Neuronal stem cell (in vitro differentiated cells): ENCODE data around the gene STMN3.

Experiments
- DNase-seq: peaks from one replicate; pipeline ENCODE4 v3.0.0-alpha.2; 2013; ENCODE audit warnings: low spot score
- H2AFZ ChIP-seq: one replicate; pipeline ENCODE4 v1.6.1; 2013; ENCODE audit warnings: mild to moderate bottlenecking, low read length, inconsistent platforms
- H2AK5ac ChIP-seq: 2 replicates; pipeline ENCODE4 v1.6.1; 2013; ENCODE audit warnings: low read depth, mild to moderate bottlenecking, inconsistent platforms, low read length, moderate library complexity, mixed read lengths
- H2BK120ac ChIP-seq: 2 replicates; pipeline ENCODE4 v1.6.1; 2013; ENCODE audit warnings: low read depth, mild to moderate bottlenecking, inconsistent platforms, low read length, moderate library complexity, mixed read lengths
- H2BK12ac ChIP-seq: one replicate; pipeline ENCODE4 v1.6.1; 2013; ENCODE audit warnings: low read length, inconsistent platforms
- H2BK15ac ChIP-seq: 2 replicates; pipeline ENCODE4 v1.6.1; 2013; ENCODE audit warnings: mild to moderate bottlenecking, low read length, inconsistent platforms, mixed read lengths
- H2BK5ac ChIP-seq: one replicate; pipeline ENCODE4 v1.6.1; 2013; ENCODE audit warnings: inconsistent platforms, mild to moderate bottlenecking, low read length, moderate library complexity
- H3K14ac ChIP-seq: one replicate; pipeline ENCODE4 v1.6.1; 2013; ENCODE audit warnings: low read length, inconsistent platforms
- H3K18ac ChIP-seq: 2 replicates; pipeline ENCODE4 v1.6.1; 2013; ENCODE audit warnings: low read length, inconsistent platforms
- H3K23ac ChIP-seq: 2 replicates; pipeline ENCODE4 v1.6.1; 2013; ENCODE audit warnings: low read depth, mild to moderate bottlenecking, mixed read lengths, low read length, inconsistent platforms; ENCODE audit not compliant: poor library complexity
- H3K27ac ChIP-seq: replicated peaks from 3 replicates; pipeline ENCODE4 v1.5.1; 2013; ENCODE audit warnings: low read length, inconsistent platforms
- H3K27me3 ChIP-seq, 3 experiments: 2 replicates each; pipeline ENCODE4 v1.6.1; 2013; ENCODE audit warnings: low read length in 3 of 3, mild to moderate bottlenecking in 2 of 3, inconsistent platforms in 1 of 3, low read depth in 1 of 3, mixed read lengths in 1 of 3, moderate library complexity in 1 of 3; ENCODE audit not compliant: control insufficient read depth in 3 of 3, insufficient read depth in 3 of 3
- H3K36me3 ChIP-seq, 2 donors: replicated peaks in 1 of 2; 2 replicates each; pipeline ENCODE4 v1.6.1; 2013; ENCODE audit warnings: low read length in 2 of 2; ENCODE audit not compliant: control insufficient read depth in 2 of 2, insufficient read depth in 2 of 2
- H3K4ac ChIP-seq: 2 replicates; pipeline ENCODE4 v1.6.1; 2013; ENCODE audit warnings: inconsistent platforms, mild to moderate bottlenecking, low read length, moderate library complexity
- H3K4me1 ChIP-seq, 2 donors: 1 replicate in 1 of 2; 2 replicates in 1 of 2; pipeline ENCODE4 v1.6.1; 2013; ENCODE audit warnings: low read length in 2 of 2, low read depth in 1 of 2; ENCODE audit not compliant: control insufficient read depth in 2 of 2, insufficient read depth in 1 of 2
- H3K4me2 ChIP-seq: one replicate; pipeline ENCODE4 v1.6.1; 2013; ENCODE audit warnings: mild to moderate bottlenecking, low read length, inconsistent platforms; ENCODE audit not compliant: insufficient read depth, poor library complexity, severe bottlenecking
- H3K4me3 ChIP-seq, 2 donors: 2 replicates each; pipeline ENCODE4 v1.5.1; 2013; ENCODE audit warnings: low read length in 2 of 2, mild to moderate bottlenecking in 2 of 2, inconsistent platforms in 1 of 2, moderate library complexity in 1 of 2
- H3K79me1 ChIP-seq: one replicate; pipeline ENCODE4 v1.6.1; 2013; ENCODE audit warnings: low read depth, mild to moderate bottlenecking, inconsistent platforms, low read length, moderate library complexity
- H3K9ac ChIP-seq: one replicate; pipeline ENCODE4 v1.6.1; 2013; ENCODE audit warnings: mild to moderate bottlenecking, low read depth, low read length, inconsistent platforms; ENCODE audit not compliant: poor library complexity
- H3K9me3 ChIP-seq, 2 donors: replicated peaks in 1 of 2; 2 replicates each; pipeline versions ENCODE3 to v1.6.1; 2013; ENCODE audit warnings: low read length in 2 of 2, mild to moderate bottlenecking in 2 of 2, inconsistent platforms in 1 of 2, low read depth in 1 of 2, mixed read lengths in 1 of 2, moderate library complexity in 1 of 2; ENCODE audit not compliant: control insufficient read depth in 2 of 2, insufficient read depth in 1 of 2
- H4K8ac ChIP-seq: one replicate; pipeline ENCODE4 v1.6.1; 2013; ENCODE audit warnings: low read depth, mild to moderate bottlenecking, inconsistent platforms, low read length, moderate library complexity
- H4K91ac ChIP-seq: one replicate; pipeline ENCODE4 v1.6.1; 2013; ENCODE audit warnings: low read length, low read depth, mild to moderate bottlenecking, inconsistent platforms; ENCODE audit not compliant: poor library complexity
- WGBS, 2 donors: extraction: QIAGEN DNeasy Blood & Tissue Kit; methylation state at CpG; one replicate each; pipeline ENCODE4 v1.1.7; 2013; ENCODE audit warnings: missing lambda C conversion rate in 2 of 2, mixed read lengths in 1 of 2; ENCODE audit not compliant: insufficient read length in 2 of 2, insufficient replicate concordance in 1 of 2; ENCODE audit errors: extremely low coverage in 2 of 2; 5-methylcytosine and 5-hydroxymethylcytosine counted together

Gene STMN3

GRCh38 chr20:63695424-63696305 lies 42.4 kb upstream of the STMN3 start:
- Histone ChIP-seq H3K79me1 (peaks cover 6% of the 10 kb centered on the region), H3K14ac (peak overlapping the region; percentile 71), H3K18ac (peak overlapping the region; percentile 48), H2BK15ac (no peak overlapping the region), H2AK5ac (peak overlapping the region; percentile 56), H4K91ac (peak overlapping the region; percentile 53), H3K4me2 (no peak overlapping the region), H2BK5ac (no peak overlapping the region), H3K36me3 (peaks cover 0 to 47% of the 10 kb centered on the region in 2 donors), H3K23ac (peak overlapping the region; percentile 100), H3K4me3 (no peak overlapping the region), H3K9ac (no peak overlapping the region), H2BK12ac (peak overlapping the region; percentile 1), H3K27me3 (no peaks in the 10 kb centered on the region), H3K9me3 (peaks cover 0 to 2% of the 10 kb centered on the region in 2 donors), H2AFZ (no peak overlapping the region), H3K4ac (no peak overlapping the region), H3K27ac (no peak overlapping the region), H4K8ac (no peak overlapping the region), H2BK120ac (no peak overlapping the region), H3K4me1 (peaks cover 7 to 14% of the 10 kb centered on the region in 2 donors)
- WGBS, 2 donors, result no CpG with 5 or more reads among the region's 25 CpGs
- no peak for DNase-seq

DNA sequence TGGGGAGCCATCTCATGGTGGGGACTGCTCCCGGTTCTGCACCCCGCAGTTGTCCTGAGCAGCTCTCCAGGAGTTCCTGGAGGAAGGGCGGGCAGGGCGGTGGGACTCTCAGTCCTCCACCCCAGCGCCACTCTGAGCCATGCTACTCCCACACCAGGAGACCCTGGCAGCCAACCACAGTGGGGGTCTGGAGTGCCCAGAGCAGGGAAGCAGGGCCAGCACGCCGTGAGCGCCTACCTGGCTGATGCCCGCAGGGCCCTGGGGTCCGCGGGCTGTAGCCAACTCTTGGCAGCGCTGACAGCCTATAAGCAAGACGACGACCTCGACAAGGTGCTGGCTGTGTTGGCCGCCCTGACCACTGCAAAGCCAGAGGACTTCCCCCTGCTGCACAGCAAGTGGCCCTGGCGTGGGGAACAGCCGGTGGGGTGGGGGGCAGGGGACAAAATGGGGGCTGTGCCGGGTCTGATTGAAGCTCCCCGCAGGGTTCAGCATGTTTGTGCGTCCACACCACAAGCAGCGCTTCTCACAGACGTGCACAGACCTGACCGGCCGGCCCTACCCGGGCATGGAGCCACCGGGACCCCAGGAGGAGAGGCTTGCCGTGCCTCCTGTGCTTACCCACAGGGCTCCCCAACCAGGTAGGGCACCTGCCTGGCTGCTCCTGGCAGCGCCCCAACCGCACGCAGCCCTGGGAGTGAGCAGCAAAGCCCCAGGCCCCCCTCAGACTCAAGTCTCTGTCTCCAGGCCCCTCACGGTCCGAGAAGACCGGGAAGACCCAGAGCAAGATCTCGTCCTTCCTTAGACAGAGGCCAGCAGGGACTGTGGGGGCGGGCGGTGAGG lies 41.6 kb upstream of the STMN3 start:
- DNase-seq, result no peak
- Histone ChIP-seq H3K4me2 (no peak overlapping the region), H4K91ac (no peak overlapping the region), H2BK120ac (no peak overlapping the region), H3K23ac (peak overlapping the region; percentile 89), H3K9ac (no peak overlapping the region), H2AFZ (no peak overlapping the region), H4K8ac (no peak overlapping the region), H3K27ac (no peak overlapping the region), H3K4ac (no peak overlapping the region), H3K36me3 (peaks cover 0 to 47% of the 10 kb centered on the region in 2 donors), H2BK5ac (no peak overlapping the region), H2AK5ac (peak overlapping the region; percentile 56), H3K79me1 (peaks cover 6% of the 10 kb centered on the region), H3K4me1 (peaks cover 6 to 14% of the 10 kb centered on the region in 2 donors), H3K27me3 (no peaks in the 10 kb centered on the region), H3K18ac (no peak overlapping the region), H3K14ac (no peak overlapping the region), H3K9me3 (peaks cover 0 to 2% of the 10 kb centered on the region in 2 donors), H2BK12ac (peak overlapping the region; percentile 1), H2BK15ac (no peak overlapping the region), H3K4me3 (no peak overlapping the region)
- WGBS, 2 donors, result no CpG with 5 or more reads among the region's 37 CpGs

DNA sequence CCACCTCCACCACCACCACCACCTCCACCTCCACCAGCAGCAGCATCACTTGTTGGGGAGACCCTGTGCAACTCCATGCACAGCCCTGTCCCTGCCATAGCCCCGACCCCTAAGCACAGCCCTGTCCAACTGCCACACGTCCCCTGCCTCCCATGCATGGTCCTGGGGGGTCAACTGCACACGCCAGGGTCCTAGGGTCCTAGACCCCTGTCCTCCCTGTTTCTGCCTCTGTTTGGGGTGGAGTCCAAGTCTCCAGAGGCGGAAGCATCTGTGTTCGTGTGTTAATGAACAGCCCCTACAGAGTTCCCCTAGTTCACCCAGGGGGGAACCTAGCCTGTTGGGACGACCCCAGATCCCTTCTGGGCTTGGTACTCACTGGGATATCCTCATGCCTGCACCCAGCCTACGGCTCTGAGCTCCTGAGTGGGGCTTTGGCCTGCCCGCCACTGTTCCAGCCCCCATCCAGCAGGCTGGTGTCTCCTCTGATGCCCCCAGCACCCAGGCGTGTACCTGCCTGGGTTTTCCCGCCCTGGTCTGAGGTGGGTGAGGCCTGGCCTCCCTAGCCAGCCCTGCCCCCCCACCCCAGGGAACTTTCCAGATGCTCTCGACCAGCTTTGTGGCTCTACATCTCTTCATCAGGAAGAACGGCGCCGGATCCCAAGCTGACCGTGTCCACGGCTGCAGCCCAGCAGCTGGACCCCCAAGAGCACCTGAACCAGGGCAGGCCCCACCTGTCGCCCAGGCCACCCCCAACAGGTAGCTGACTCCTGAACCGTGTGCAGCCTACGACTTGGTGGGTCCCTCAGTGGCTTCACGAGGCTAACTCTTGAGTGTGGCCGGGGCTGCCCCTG lies 40.7 kb upstream of the STMN3 start:
- Histone ChIP-seq H3K36me3 (peaks cover 0 to 47% of the 10 kb centered on the region in 2 donors), H2BK12ac (no peak overlapping the region), H2AK5ac (peak overlapping the region; percentile 1), H2BK5ac (no peak overlapping the region), H3K27me3 (no peaks in the 10 kb centered on the region), H3K9ac (no peak overlapping the region), H3K4ac (no peak overlapping the region), H3K79me1 (peaks cover 6% of the 10 kb centered on the region), H3K4me1 (peaks cover 0 to 14% of the 10 kb centered on the region in 2 donors), H2AFZ (no peak overlapping the region), H3K9me3 (peaks cover 0 to 2% of the 10 kb centered on the region in 2 donors), H3K14ac (no peak overlapping the region), H3K27ac (no peak overlapping the region), H4K8ac (no peak overlapping the region), H2BK120ac (no peak overlapping the region), H2BK15ac (no peak overlapping the region), H3K23ac (no peak overlapping the region), H3K4me2 (no peak overlapping the region), H3K4me3 (no peak overlapping the region), H4K91ac (no peak overlapping the region), H3K18ac (no peak overlapping the region)
- no CpG with 5 or more reads among the region's 21 CpGs for WGBS, 2 donors
- no peak for DNase-seq
